NOMO-1 (cell line): Measurements from ENCODE around the gene GATA2.

ENCODE experiments used
- DNase-seq, 2 experiments: peaks; one replicate each; lab custom pipeline; 2025; ENCODE audit not compliant: unreplicated experiment in 2 of 2; lab: John Stamatoyannopoulos, UW

GATA2 gene

GRCh38 chr3:128461731-128462130 is 31.3 kb downstream of the GATA2 start:
- DNase-seq, result no peak

DNA sequence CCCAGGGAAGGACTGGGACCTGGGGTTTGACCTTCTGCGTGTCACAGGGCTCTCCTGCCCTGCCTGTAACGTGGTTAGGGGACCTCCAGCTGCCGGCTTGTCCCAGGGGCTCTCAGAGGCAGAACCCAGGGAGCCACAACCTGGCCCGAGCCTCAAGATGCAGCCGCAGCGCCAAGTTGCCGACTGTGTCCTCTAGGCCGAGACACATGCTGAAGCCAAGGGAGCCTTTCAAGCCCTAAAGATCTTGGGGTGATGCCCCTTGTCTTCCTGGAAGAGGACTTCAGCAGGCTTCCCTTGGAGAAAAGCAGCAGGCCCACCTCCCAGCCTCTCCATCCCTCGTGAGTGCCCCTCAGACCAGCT is 33.6 kb downstream of the GATA2 start:
- no peak for DNase-seq

GRCh38 chr3:128458746-128459460 is 34.1 kb downstream of the GATA2 start:
- no peak for DNase-seq

- no peak for DNase-seq
These were observed 35.1 kb downstream of the GATA2 start for GRCh38 chr3:128457937-128458336.

- no peak for DNase-seq
These were observed 36.0 kb downstream of the GATA2 start for GRCh38 chr3:128456776-128457715.

DNA sequence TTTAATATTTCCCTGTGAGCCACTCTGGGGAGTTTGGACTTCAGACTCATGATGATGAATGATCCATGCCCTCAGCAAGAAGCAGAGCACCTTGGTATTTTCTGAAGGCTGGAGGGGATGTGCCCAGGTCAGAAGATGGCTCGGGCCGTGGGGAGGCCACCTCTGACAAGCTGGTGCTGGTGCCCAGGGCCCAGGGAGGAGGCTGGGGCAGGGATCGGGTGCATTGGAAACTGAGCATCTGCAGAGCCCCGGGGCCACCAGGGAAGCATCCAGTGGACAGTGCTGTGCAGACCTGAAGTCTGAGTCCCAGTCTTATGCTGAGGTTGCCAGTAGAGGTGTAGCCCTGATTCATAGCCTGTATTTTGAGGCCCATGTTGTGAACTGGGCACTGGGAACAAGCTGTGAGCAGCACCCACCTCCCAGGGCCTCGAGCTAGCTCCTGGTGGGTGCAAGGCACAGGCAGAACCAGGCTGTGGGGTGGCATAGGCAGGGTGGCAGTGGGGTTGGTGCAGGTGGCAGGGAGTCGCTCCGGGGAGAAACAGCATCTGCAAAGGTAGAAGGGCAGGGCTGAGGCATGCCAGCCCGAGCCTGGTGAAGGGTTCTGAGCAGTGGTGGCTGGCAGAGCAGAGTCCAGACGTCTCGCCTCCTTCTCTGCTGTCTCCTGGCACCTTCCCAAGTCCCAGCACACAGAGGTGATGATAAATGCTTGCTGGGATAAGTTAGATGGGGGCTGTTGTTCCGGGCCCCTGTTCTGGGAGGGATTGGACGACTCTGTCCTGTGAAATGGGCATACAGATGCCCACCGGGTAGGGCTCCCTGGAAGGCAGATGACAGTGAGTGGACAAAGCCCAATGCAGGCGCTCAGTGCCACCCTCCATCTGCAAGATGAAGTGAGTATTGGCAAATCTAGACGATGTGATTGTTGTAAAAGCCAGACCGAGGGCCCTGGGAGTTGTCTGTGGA is 36.9 kb downstream of the GATA2 start:
- DNase-seq, result no peak

DNA sequence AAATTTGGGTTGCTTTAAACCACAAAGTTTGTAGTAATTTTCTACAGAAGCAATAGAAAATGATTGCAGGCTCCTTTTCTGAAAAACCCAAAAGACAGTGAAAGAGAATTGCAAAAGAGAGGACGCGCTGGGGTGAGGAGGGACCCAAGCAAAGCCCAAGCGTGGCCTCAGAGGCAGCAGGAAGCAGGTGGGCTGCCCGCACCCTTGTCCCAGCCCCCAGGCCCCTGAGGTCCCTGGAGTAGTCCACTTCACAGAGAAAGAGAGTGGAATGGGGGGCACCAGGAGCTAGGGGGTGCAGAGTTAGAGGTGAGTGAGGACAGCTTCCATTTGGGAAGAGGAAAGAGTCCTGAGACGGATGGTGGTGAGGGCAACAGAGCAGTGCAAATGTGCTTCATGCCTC is 37.9 kb downstream of the GATA2 start:
- no peak for DNase-seq

DNA sequence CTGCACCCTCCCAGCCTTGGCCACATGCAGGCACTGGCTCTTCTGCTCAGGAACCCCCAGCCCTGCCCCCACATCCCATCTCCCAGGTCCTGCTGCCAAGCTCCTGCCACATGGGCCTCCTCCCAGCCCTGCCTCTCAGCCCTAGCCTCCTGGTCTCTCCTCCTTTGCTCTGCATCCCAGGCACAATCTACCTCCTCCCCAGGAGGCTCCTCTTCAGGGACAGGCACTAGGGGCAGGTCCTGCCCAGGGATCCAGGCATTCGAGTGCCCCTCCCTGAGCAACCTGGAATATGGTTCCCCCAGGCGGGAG is 38.7 kb downstream of the GATA2 start:
- no peak for DNase-seq

DNA sequence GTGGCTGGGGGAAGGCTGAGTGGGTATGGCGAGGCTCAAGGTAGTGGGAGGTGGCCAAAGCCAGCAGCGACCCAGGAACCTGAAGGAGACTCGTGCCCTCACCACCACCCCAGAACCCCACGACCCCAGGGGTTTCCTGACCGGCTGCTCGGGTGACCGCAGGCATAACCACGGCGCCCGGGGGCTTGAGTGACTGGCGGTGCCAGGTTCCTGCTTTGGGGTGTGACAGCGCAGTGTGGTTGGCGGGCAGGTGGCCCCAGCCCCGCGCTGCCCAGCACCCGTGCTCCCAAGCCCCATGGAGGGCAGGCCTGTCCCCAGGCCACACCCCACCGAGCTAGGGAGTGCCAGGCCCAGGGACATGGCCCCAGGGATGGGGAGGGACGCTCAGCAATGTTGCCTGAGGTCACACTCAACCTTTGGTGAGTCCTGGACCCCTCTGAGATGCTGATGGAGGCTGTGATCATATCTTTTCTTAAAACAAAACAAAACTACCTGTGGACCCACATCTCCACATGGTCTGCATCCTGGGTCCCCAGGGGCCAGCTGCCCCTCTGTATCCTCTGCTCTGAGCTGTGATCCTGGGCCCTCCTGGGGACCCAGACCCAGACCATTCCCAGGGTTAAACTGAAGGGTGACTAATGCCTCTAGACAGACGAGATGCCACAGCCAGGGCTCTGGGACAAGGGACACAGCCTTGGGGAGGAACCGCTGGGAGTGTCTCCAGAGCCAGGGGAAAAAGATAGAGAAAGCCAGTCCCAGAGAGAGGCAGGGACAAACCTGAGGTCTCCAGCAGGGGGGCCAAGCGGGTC is 39.3 kb downstream of the GATA2 start:
- DNase-seq, result no peak

GRCh38 chr3:128452678-128453275 is 40.2 kb downstream of the GATA2 start:
- DNase-seq, result no peak

DNA sequence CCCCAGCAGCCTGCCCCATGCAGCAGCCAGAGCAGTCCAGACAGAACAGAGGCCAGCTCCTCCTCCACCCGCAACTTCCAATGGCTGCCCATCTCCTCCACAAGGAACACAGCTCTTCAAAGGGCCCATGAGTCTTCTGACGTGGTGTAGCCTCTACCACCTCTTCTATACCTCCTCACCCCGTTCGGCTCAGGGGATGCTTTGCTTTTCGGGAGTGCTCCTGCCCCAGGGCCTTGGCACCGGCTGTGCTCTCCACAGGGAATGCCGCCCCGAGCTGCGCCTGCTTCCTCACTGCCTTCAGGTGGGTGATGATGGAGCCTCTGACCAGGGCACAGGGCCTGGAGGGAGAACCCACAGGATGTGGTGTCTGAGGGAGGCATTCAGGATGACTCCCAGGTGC is 40.9 kb downstream of the GATA2 start:
- no peak for DNase-seq

GRCh38 chr3:128449111-128449638 is 43.8 kb downstream of the GATA2 start:
- DNase-seq, result no peak

- no peak for DNase-seq
These were observed 44.5 kb downstream of the GATA2 start for GRCh38 chr3:128448491-128448890.

- DNase-seq, result no peak
These were observed 45.4 kb downstream of the GATA2 start for GRCh38 chr3:128447561-128448013.

GRCh38 chr3:128446821-128447220 is 46.2 kb downstream of the GATA2 start:
- DNase-seq, result no peak

GRCh38 chr3:128445357-128445756 is 47.6 kb downstream of the GATA2 start:
- no peak for DNase-seq

- no peak for DNase-seq
These were observed 49.2 kb downstream of the GATA2 start for GRCh38 chr3:128443771-128444170.

GRCh38 chr3:128442949-128443348 is 50.1 kb downstream of the GATA2 start:
- no peak for DNase-seq

GRCh38 chr3:128442070-128442469 is 50.9 kb downstream of the GATA2 start:
- no peak for DNase-seq

GRCh38 chr3:128439226-128439625 is 53.8 kb downstream of the GATA2 start:
- DNase-seq, result no peak
